Stromal cell of bone marrow (primary cell): ENCODE measurements around the gene PRDX5.

Experiments
- DNase-seq: peaks from one replicate; pipeline ENCODE4 v3.0.0-alpha.2; 2012; ENCODE audit warnings: low read depth

PRDX5 gene

GRCh38 chr11:64290352-64291261, 27.3 kb upstream of the PRDX5 start:
- DNase-seq, result no peak

GRCh38 chr11:64291262-64291751, 26.6 kb upstream of the PRDX5 start, which contains the start of gene KCNK4:
Gene KCNK4, plus strand, starts transcription at chr11:64291302. Its CDS starts 1,717 bp downstream, at chr11:64293019.
- no peak for DNase-seq

GRCh38 chr11:64291752-64292459, 26.0 kb upstream of the PRDX5 start:
- no peak for DNase-seq

- DNase-seq, result no peak
These were observed 25.3 kb upstream of the PRDX5 start for GRCh38 chr11:64292460-64293254.

GRCh38 chr11:64294774-64295173, 23.1 kb upstream of the PRDX5 start:
- no peak for DNase-seq

GRCh38 chr11:64295760-64296159, 22.2 kb upstream of the PRDX5 start:
- DNase-seq, result no peak

GRCh38 chr11:64296236-64296635, 21.7 kb upstream of the PRDX5 start:
- DNase-seq, result no peak

GRCh38 chr11:64296830-64297698, 20.9 kb upstream of the PRDX5 start:
- no peak for DNase-seq

- no peak for DNase-seq
These were observed 20.1 kb upstream of the PRDX5 start for GRCh38 chr11:64297699-64298358.

GRCh38 chr11:64298966-64299846, 18.7 kb upstream of the PRDX5 start:
- no peak for DNase-seq

GRCh38 chr11:64299847-64300648, 17.9 kb upstream of the PRDX5 start, which contains the start of gene CATSPERZ:
Gene CATSPERZ, plus strand, starts transcription at chr11:64300358. Its CDS starts 53 bp downstream, at chr11:64300411.
- no peak for DNase-seq

- no peak for DNase-seq
These were observed 14.6 kb upstream of the PRDX5 start for GRCh38 chr11:64303109-64304031.

GRCh38 chr11:64304032-64304315, 13.9 kb upstream of the PRDX5 start:
- no peak for DNase-seq

GRCh38 chr11:64304316-64305072, 13.4 kb upstream of the PRDX5 start:
- DNase-seq, result peak; percentile 74

- peak; percentile 88 for DNase-seq
These were observed 12.7 kb upstream of the PRDX5 start, which contains the start of gene ESRRA for GRCh38 chr11:64305075-64305690. Gene ESRRA, plus strand, starts transcription at chr11:64305524. Its CDS starts 1,656 bp downstream, at chr11:64307180.
